Measurements from ENCODE around the gene SLC2A9. TPM values are rescaled to one million over a fixed set of nuclear protein-coding genes. Genes with fewer than 3 reads are reported as not detected.

SLC2A9 gene
- total RNA-seq, result 8.2 TPM
- long read RNA-seq, partial matches to known transcripts, result 9 of 17 reads
- long read RNA-seq, other reads (novel, unspliced or antisense), result 6 of 17 reads

- H3K9me3 ChIP-seq (replicated peaks), result no peaks in the 10 kb centered on the region
- H3K27ac ChIP-seq (replicated peaks), result peak within 1 kb of the TSS; percentile 98
- DNase-seq, result peak; percentile 34
- no peaks in the 10 kb centered on the region for H3K27me3 ChIP-seq (ENCODE audit: low read depth)
- no peaks in the 10 kb centered on the region for H3K36me3 ChIP-seq
- peak within 1 kb of the TSS; percentile 27 for H3K4me3 ChIP-seq
- peaks cover 70% of the 10 kb centered on the region for H3K4me1 ChIP-seq
- TF ChIP-seq, protein P1, sequence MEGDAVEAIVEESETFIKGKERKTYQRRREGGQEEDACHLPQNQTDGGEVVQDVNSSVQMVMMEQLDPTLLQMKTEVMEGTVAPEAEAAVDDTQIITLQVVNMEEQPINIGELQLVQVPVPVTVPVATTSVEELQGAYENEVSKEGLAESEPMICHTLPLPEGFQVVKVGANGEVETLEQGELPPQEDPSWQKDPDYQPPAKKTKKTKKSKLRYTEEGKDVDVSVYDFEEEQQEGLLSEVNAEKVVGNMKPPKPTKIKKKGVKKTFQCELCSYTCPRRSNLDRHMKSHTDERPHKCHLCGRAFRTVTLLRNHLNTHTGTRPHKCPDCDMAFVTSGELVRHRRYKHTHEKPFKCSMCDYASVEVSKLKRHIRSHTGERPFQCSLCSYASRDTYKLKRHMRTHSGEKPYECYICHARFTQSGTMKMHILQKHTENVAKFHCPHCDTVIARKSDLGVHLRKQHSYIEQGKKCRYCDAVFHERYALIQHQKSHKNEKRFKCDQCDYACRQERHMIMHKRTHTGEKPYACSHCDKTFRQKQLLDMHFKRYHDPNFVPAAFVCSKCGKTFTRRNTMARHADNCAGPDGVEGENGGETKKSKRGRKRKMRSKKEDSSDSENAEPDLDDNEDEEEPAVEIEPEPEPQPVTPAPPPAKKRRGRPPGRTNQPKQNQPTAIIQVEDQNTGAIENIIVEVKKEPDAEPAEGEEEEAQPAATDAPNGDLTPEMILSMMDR (IDR thresholded peaks at IDR 0.05; ENCODE audit: borderline replicate concordance), result no peak
- intact Hi-C loops (cut with micrococcal nuclease), result no loop called here
Observed at GRCh38 chr4:10020871-10021652, at the start of gene SLC2A9. SLC2A9 (minus strand) TSS chr4:10021497; CDS start chr4:10021429, 68 bp downstream.

DNA sequence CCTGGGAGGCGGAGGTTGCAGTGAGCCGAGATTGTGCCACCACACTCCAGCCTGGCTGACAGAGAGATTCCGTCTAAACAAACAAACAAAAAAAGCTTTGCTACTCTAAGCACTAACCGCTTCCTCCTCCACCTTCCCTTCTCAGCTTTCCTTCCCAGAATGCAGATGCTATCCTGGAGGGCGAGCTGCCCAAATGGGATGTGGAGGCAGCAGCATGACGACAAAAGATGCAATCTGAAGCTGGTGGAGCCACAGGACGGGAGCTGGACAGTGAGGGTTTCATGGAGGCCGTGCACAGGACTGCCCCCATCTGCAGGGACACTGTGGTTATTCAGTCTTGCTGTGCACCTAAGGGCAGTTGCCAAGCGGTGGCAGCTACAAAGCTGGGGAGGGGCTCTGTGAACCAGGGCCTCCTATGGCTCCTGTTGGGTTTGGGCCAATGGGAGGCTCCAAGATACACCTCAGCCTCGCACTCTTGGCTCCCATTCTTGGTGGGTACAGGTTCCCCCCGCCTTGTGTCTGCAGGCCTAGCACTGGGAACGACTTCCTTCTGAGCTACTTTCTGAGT, 47.9 kb upstream of the SLC2A9 start:
- Histone ChIP-seq H3K27me3 (ENCODE audit: low read depth) (no peaks in the 10 kb centered on the region), H3K4me1 (peaks cover 2% of the 10 kb centered on the region), H3K4me3 (no peak overlapping the region), H3K36me3 (peaks cover 32% of the 10 kb centered on the region), H3K9me3 (replicated peaks) (no peaks in the 10 kb centered on the region), H3K27ac (replicated peaks) (no peak overlapping the region)
- intact Hi-C loops (cut with micrococcal nuclease), result no loop called here
- TF ChIP-seq, protein P1 (IDR thresholded peaks at IDR 0.05; ENCODE audit: borderline replicate concordance), result no peak
- no peak for DNase-seq

DNA sequence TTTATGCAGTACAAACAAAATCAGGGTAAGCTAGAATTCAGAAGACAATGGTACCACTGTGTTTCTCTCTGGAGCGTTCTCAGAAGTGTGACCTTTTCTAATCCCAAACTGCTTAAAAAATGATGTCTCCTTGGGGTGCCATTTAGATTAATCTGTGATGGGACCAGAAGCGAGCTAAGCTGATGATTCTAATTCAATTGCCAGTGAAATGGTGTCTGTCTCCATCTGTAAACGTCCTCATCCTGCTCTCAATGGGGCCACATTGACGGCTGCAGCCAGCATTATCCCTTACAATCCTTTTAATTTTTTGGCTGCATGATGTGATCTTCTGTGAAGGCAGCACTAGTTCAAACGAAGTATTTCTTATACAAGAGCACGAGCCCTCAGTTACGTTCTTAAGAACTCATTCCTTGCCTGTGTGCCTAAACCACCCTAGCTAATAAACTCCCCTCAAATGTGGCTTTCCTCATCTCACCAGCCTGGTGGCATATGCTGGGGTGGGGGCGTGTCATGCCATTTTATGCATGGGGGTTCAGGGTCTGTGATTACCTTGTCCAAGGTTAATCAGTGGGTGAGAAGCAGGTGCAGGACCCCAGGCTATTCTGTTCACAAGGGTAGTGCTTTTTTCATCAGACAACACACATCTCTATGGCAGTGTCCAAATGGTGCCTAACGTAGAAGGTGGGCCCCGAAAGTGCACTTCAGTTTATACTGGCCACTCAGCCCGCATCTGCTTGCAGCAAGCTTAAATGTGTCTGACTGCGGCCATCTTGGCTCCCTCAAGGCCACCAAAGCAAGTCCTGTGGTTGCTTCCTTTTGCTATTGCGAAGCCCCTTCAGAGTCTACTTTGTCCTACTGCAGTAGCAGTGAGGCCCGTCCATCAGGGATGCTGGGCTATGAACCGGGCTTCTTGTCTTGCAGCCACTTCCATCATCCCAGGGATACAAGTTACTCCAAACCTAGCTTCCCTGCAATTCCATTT, 45.7 kb upstream of the SLC2A9 start:
- no peaks in the 10 kb centered on the region for H3K9me3 ChIP-seq (replicated peaks)
- H3K27me3 ChIP-seq (ENCODE audit: low read depth), result no peaks in the 10 kb centered on the region
- no peak for DNase-seq
- H3K4me3 ChIP-seq, result no peak overlapping the region
- intact Hi-C loops (cut with micrococcal nuclease), result no loop called here
- TF ChIP-seq, protein P1 (IDR thresholded peaks at IDR 0.05; ENCODE audit: borderline replicate concordance), result no peak
- H3K36me3 ChIP-seq, result peaks cover 25% of the 10 kb centered on the region
- H3K4me1 ChIP-seq, result peaks cover 18% of the 10 kb centered on the region
- H3K27ac ChIP-seq (replicated peaks), result no peak overlapping the region

GRCh38 chr4:10066206-10066605, 44.9 kb upstream of the SLC2A9 start:
- TF ChIP-seq, protein P1 (IDR thresholded peaks at IDR 0.05; ENCODE audit: borderline replicate concordance), result no peak
- peaks cover 18% of the 10 kb centered on the region for H3K4me1 ChIP-seq
- intact Hi-C loops (cut with micrococcal nuclease), result no loop called here

More at GRCh38 chr4:10066206-10066605, 44.9 kb upstream of the SLC2A9 start:
- H3K36me3 ChIP-seq, result peaks cover 25% of the 10 kb centered on the region
- no peak for DNase-seq
- no peaks in the 10 kb centered on the region for H3K9me3 ChIP-seq (replicated peaks)
- H3K4me3 ChIP-seq, result no peak overlapping the region
- no peaks in the 10 kb centered on the region for H3K27me3 ChIP-seq (ENCODE audit: low read depth)
- no peak overlapping the region for H3K27ac ChIP-seq (replicated peaks)
